Right kidney (tissue), 9 donors: ENCODE data around the gene KRTAP27-1.

Source experiments
- DNase-seq: peaks from one replicate; pipeline ENCODE4 v3.0.0-alpha.2; 2016
- long read RNA-seq, 8 donors: transcript quantifications; one replicate each; lab custom pipeline, GENCODE V29; 2026

KRTAP27-1 gene
- long read RNA-seq, donor 1, result 0 reads
- long read RNA-seq, donor 2, result 0 reads
- long read RNA-seq, donor 3, result 0 reads
- long read RNA-seq, donor 4, result 0 reads
- long read RNA-seq, donor 5, result 0 reads
- long read RNA-seq, donor 6, result 0 reads
- long read RNA-seq, donor 7, result 0 reads
- long read RNA-seq, donor 8, result 0 reads

- DNase-seq, result no peak
Measured at GRCh38 chr21:30337276-30337744, at the start of gene KRTAP27-1. TSS of gene KRTAP27-1 (minus strand) at chr21:30337694. CDS start at chr21:30337668, 26 bp downstream.

DNA sequence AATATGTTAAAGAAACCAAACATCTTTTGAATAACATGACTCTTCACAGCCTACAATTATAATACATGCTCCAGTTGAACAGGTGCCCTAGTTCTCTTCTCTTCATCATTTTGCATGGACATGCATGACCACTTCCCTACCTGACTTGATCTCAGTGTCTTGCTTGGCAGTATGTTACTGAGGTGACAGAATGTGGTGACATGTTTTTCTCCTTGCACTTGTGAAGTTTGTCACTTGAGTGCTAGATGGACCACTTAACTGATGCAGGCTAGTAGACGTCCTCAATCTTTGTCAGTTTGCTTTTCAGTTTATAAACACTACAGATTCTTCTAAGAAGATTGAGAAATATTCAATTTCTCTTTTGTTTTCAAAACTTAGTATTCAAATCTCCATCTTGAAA is 44.7 kb upstream of the KRTAP27-1 start:
- no peak for DNase-seq

- no peak for DNase-seq
Measured at GRCh38 chr21:30372139-30372770, 34.8 kb upstream of the KRTAP27-1 start, which contains the start of gene KRTAP13-2. TSS of gene KRTAP13-2 (minus strand) at chr21:30372271. CDS start at chr21:30372213, 58 bp downstream.

DNA sequence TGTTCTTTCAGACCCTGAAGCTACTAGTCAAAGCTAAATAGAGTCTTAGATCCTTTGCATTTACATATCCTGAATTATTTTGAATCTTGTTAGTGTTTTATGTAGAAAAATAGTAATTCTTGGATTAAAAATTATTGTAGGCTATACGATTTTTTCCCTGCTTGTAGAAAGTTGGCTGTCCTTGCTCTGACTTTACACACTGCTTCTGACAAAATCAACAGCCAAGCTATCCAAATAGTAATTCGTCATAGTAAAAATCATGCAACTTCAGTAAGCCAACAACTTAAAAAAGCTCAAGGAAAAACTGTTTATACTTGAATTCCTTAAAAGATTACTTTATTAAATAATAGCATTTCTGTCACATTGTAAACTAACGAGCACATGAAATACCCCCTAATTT is 18.4 kb upstream of the KRTAP27-1 start:
- DNase-seq, result no peak

DNA sequence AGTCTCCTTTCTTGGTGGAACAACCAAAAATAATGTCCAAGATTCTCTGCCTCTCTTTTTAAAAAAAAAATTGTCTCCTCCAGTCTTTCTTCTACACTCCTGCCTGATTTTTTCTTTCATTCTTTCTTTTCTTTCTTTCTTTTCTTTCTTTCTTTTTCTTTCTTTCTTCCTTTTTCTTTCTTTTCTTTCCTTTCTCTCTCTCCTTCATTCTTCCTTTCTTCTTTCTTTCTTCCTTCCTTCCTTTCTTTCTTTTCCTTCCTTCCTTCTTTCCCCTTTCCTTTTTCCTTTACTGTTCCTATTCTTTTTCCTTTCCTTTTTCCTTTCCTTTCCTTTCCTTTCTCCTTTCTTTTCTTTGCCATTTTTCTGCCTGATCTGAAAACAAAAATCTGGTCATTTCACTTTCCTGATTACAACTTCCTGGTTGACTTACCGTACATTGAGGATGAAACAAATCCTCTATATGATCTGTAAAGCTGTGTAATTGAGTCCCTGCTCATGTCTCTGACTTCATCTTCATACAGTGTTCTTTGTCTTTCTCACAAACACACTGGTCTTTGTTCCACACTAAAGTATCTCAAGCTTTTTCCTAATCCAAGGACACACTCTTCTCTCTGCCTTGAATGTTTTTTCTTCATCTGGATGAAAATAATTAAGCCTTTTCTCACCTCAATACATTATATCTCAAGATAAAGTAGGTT is 17.0 kb upstream of the KRTAP27-1 start:
- DNase-seq, result no peak

- DNase-seq, result no peak
Measured at GRCh38 chr21:30351534-30351933, 14.0 kb upstream of the KRTAP27-1 start.

- no peak for DNase-seq
Measured at GRCh38 chr21:30349572-30349971, 12.1 kb upstream of the KRTAP27-1 start.

DNA sequence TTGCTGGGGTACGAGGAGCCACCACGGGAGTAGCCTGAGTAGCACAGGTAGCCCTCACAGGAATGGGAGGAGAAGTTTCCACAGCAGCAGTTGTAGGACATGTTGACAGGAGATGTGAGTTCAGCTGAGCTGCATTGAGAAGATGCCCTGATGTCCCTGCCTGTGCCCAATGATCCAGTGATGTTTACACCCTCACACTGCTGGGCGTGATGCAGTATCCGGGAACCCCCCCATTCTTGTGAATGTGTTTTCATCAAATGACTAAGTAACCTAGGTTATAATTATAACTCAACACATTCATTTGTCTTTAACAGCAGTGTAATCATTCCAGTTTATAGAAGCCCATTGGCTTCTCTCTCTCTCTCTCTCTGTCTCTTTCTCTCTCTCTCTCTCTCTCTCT is 11.0 kb upstream of the KRTAP27-1 start, which contains the start of gene KRTAP23-1:
TSS of gene KRTAP23-1 (minus strand) at position 101 of the 400 bp plus-strand sequence. CDS start at position 101, 0 bp downstream.
- DNase-seq, result no peak

DNA sequence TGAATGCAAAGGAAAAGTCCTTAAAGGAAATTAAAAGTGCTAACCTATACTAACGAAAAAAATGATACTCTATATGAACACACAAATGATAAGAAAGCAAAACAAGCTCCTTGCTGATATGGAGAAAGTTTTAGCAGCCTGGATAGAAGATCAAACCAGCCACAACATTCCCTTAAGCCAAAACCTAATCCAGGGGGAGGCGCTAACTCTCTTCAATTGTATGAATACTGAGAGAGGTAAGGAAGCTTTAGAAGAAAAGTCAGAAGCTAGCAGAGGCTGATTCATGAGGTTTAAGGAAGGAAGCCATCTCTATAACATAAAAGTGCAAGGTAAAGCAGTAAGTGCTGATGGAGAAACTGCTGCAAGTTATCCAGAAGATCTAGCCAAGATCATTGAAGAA is 7.5 kb upstream of the KRTAP27-1 start:
- DNase-seq, result no peak

DNA sequence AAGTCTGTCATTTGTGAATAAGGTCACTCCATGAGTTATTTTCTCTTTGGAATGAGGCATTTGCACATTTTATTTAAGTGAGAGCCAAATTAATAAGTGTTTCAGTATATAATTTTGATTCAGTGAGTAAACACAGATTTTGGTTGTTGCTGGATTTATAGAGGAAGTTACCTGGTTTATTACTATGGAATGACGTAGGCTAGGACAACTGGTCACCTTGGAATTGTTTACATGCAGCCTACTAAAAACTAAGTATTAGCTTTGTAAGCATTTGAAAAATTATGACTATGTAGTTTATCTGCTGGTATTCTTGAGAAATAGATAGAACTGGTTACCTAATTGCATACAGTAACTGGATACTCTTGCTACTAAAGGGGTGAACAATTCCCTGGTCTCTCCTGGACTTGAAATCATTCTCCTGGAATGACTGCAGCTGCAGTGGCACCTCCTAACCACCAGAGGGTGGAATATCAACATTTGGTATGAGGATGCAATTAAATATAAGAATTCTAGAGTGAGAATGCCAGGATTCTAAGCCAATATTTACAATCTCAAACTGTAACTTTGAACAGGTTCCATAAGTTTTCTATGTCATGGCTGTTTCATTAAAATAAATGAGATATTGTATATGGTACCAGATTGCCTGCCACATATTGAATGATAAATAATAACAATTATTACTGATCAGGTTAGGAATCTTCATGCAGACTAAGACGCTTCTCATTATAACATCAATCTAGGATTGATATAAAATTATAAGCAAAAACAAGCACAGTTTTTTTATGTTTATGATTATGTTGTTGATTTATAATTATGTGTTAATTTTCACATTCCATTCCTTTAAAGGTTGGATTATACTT is 3.5 kb upstream of the KRTAP27-1 start:
- DNase-seq, result no peak

- DNase-seq, result no peak
Measured at GRCh38 chr21:30338717-30339116, 1.2 kb upstream of the KRTAP27-1 start.

- no peak for DNase-seq
Measured at GRCh38 chr21:30337772-30338171, 278 bp upstream of the KRTAP27-1 start.

DNA sequence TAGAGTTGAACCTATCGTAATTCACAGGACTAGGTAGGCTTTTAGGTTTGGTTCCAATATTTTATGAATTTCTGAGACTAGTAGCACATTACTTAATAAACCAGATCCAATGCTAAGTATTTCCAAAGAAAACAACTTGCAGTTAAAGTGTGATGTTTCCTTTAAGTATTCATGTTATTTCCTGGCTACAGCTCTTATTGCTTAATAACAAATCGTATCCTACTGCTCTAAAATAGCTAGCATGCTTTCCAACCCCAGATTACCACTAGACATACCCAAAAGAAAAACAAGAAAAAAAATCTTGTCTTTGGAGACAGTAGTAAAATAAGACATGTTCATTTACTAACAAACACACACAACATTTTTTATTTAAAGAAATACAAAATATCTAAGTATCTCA is 898 bp downstream of the KRTAP27-1 start:
- no peak for DNase-seq

DNA sequence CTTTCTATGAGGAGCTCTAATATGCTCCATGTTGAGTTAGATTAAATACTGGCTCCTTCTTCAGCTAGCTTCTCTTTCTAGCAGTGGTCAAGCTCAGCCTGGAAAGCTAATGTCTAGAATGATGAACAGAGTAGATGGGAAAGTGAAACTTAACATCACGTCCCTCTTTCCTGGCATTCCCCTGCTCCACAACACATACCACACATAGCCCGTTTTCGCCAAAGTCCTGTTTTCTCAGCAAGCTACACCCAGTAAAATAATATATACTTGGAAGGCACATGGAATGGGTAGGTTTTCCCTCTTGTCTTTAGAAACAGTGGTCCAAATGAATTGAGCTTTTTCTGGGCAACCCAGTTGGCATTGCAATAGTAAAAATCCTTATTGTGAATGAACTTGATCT is 3.8 kb downstream of the KRTAP27-1 start:
- DNase-seq, result no peak

- DNase-seq, result no peak
Measured at GRCh38 chr21:30332681-30333080, 4.8 kb downstream of the KRTAP27-1 start.

GRCh38 chr21:30329203-30329875 is 8.2 kb downstream of the KRTAP27-1 start:
- no peak for DNase-seq

DNA sequence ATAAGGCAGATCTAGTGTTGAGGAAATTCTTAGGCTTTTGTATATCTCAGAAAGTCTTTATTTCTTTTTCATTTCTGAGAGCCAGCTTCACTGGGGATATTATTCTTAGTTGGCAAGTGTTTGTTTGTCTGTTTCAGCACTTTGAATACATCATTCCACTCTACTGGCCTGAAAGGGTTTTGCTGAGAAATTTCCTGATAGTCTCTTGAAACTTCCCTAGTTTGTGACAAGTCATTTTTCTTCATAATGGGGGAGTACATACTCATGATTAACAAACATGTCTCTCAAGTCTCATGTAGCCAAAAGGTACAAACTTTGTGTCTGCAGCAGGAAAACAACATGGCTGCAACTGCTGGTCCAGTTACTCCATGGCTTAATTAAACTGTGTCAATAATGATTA is 11.1 kb downstream of the KRTAP27-1 start:
- DNase-seq, result no peak

DNA sequence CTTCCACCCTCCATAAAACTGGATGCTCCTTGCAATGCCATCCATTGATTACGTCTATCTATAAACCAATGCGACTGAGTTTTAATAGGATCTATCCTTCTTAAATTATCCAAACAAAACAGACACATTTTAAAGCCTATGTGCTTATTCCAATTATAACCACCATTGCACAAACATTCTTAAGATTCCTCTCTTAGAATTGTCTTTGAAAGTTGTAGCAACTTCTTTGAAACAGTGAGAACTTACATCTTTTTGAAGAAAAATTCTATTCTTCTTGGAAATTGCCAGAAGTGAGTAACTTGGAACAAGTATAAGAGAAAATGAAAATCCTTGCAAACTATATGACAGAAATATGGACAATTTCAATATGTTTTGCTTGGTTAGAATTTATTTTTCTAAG is 17.3 kb downstream of the KRTAP27-1 start, which contains the start of gene KRTAP26-1:
TSS of gene KRTAP26-1 (minus strand) at position 101 of the 400 bp plus-strand sequence. CDS start 280 bp downstream, outside the sequence.
- DNase-seq, result no peak

GRCh38 chr21:30315701-30316100 is 21.8 kb downstream of the KRTAP27-1 start:
- DNase-seq, result no peak

DNA sequence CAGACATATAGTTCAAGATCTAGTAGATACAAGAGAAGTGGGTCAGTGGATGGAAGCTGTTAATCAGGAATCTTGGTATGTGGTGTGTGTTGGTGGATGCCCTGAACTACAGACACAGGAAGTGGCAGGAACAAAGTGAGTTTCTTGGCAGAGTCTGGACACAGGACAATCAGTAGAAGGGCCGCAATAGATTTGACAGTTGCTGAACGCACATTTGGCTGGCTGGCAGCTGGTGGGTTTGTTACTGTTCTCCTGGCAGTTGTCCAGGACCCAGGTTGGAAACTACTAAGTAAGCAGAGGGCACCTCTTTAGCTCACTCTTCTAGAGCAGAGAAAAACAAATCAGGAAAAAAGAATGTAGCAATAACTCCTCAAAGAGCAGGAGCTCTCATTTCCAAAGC is 30.6 kb downstream of the KRTAP27-1 start:
- DNase-seq, result no peak

DNA sequence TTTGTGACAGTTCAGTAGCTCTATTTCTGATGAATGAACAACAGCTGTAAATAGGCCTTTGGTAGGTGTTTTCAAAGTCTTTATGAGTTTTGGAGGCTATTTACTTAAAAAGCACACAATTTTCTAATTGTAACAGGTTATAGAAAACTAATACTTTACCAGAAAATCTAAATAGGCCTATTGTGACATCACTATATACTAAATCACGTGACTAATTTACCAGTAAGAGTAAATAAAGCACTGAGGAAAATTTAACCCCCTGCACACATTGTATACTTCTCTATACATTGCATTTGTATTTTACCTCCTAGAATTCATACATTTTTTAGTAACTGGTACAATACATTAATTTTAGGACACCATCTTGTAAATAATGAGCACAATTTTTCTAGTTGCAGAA is 32.4 kb downstream of the KRTAP27-1 start:
- no peak for DNase-seq

GRCh38 chr21:30289215-30289614 is 48.3 kb downstream of the KRTAP27-1 start, which contains the start of gene KRTAP25-1:
TSS of gene KRTAP25-1 (minus strand) at chr21:30289514. CDS start at chr21:30289490, 24 bp downstream.
- DNase-seq, result no peak
